HL-60 (cell line): ENCODE results near the gene CLEC4A.

Experiments used
- CTCF ChIP-seq: IDR thresholded peaks from one replicate; pipeline ENCODE4 v1.5.1; 2011; ENCODE audit warnings: low read length, control low read depth, inconsistent platforms; ENCODE audit not compliant: insufficient read depth
- POLR2AphosphoS5 ChIP-seq: IDR thresholded peaks from 2 replicates; pipeline ENCODE4 v1.6.1; 2012; ENCODE audit warnings: low read depth

- no peak for TF ChIP-seq POLR2AphosphoS5
- no peak for TF ChIP-seq CTCF
Observed at GRCh38 chr12:8088574-8088973, 34.8 kb upstream of the CLEC4A start.
